ENCODE measurements around the gene IFI44. TPM values are rescaled to one million over a fixed set of nuclear protein-coding genes. Genes with fewer than 3 reads are reported as not detected.

Gene IFI44
- 0.23 to 1.2 TPM (median 0.46 TPM) in 5 replicates for total RNA-seq (2022; extraction: Qiagen RNA extraction; ENCODE audit: low read depth)

GRCh38 chr1:78649628-78650027 is at the start of gene IFI44:
IFI44 (plus strand) TSS chr1:78649831; CDS start chr1:78650196, 365 bp downstream.

GRCh38 chr1:78619803-78620579 is 29.6 kb upstream of the IFI44 start, which contains the start of gene IFI44L:
IFI44L (plus strand) TSS chr1:78620448; CDS start chr1:78627916, 7,468 bp downstream.

Other genes with a start within 250 kb of the IFI44 start
- gene PTGFR, start 158.9 kb upstream of the IFI44 start, total RNA-seq (2022; extraction: Qiagen RNA extraction; ENCODE audit: low read depth): not detected in 5 replicates
- gene IFI44L, start 29.4 kb upstream of the IFI44 start, total RNA-seq (2022; extraction: Qiagen RNA extraction; ENCODE audit: low read depth): 0.02 to 0.05 TPM in 2 of 5 replicates, not detected in the others